Bronchial epithelial cell (primary cell): ENCODE measurements around the gene PCDH1. TPM values are rescaled to one million over a fixed set of nuclear protein-coding genes. Genes with fewer than 3 reads are reported as not detected.
A peak's percentile ranks its signal among the peaks of the same experiment; 100 is the strongest.

Experiments used
- DNase-seq: peaks from one replicate; pipeline ENCODE4 v3.0.0-alpha.2; 2010; ENCODE audit warnings: low read depth
- FAIRE-seq: peaks from 2 replicates; lab custom pipeline; 2011; peaks lifted over from hg19 to GRCh38; lab: Jason Lieb, UNC
- H3K27me3 ChIP-seq: 2 replicates; pipeline ENCODE4 v1.5.1; 2011; ENCODE audit warnings: low read length; ENCODE audit not compliant: control insufficient read depth, insufficient read depth
- H3K36me3 ChIP-seq: 2 replicates; pipeline ENCODE4 v1.5.1; 2011; ENCODE audit warnings: low read length; ENCODE audit not compliant: control insufficient read depth, insufficient read depth
- H3K4me3 ChIP-seq: 2 replicates; pipeline ENCODE4 v1.5.1; 2011; ENCODE audit warnings: mild to moderate bottlenecking, low read depth, low read length, control low read depth
- CTCF ChIP-seq: IDR thresholded peaks from 2 replicates; pipeline ENCODE4 v1.5.1; 2011; ENCODE audit warnings: mild to moderate bottlenecking, moderate library complexity, low read length, control low read depth, inconsistent platforms; ENCODE audit not compliant: insufficient read depth, severe bottlenecking
- total RNA-seq: library from RNA; depleted of rRNA; stranded (reverse); fragments of >200 nt; gene quantifications from 2 replicates; pipeline ENCODE4 v1.2.1, GENCODE V29; 2014

PCDH1 gene
- total RNA-seq, 1 donor from 2014 or later = 85.3 TPM

- H3K4me3 ChIP-seq = no peak overlapping the region
- DNase-seq = no peak
- H3K36me3 ChIP-seq = no peaks in the 10 kb centered on the region
- no peak for TF ChIP-seq CTCF
- peaks cover 8% of the 10 kb centered on the region for H3K27me3 ChIP-seq
- no peak for FAIRE-seq
Measured at GRCh38 chr5:141882594-141883183, 4.5 kb upstream of the PCDH1 start.

- no peak overlapping the region for H3K4me3 ChIP-seq
- no peak for TF ChIP-seq CTCF
- FAIRE-seq = no peak
- peaks cover 8% of the 10 kb centered on the region for H3K27me3 ChIP-seq
- H3K36me3 ChIP-seq = no peaks in the 10 kb centered on the region
- no peak for DNase-seq
Measured at GRCh38 chr5:141881886-141882285, 3.7 kb upstream of the PCDH1 start.

- TF ChIP-seq CTCF = no peak
- FAIRE-seq = no peak
- DNase-seq = peak; percentile 33
- no peaks in the 10 kb centered on the region for H3K36me3 ChIP-seq
- H3K27me3 ChIP-seq = peaks cover 8% of the 10 kb centered on the region
- H3K4me3 ChIP-seq = no peak overlapping the region
Measured at GRCh38 chr5:141880961-141881801, 3.0 kb upstream of the PCDH1 start.

- peaks cover 8% of the 10 kb centered on the region for H3K27me3 ChIP-seq
- FAIRE-seq (peak; percentile 98), DNase-seq (no peak)
- H3K4me3 ChIP-seq = no peak overlapping the region
- no peak for TF ChIP-seq CTCF
- no peaks in the 10 kb centered on the region for H3K36me3 ChIP-seq
Measured at GRCh38 chr5:141879941-141880738, 1.9 kb upstream of the PCDH1 start.

- FAIRE-seq = no peak
Measured at GRCh38 chr5:141879426-141879759, 1.2 kb upstream of the PCDH1 start.

More at GRCh38 chr5:141879426-141879759, 1.2 kb upstream of the PCDH1 start:
- TF ChIP-seq CTCF = no peak
- H3K27me3 ChIP-seq = peaks cover 8% of the 10 kb centered on the region
- no peak overlapping the region for H3K4me3 ChIP-seq
- DNase-seq = no peak
- H3K36me3 ChIP-seq = no peaks in the 10 kb centered on the region
